Ishikawa (cell line): Measurements from ENCODE around the gene IL4R.

ENCODE experiments used
- CEBPB ChIP-seq: IDR thresholded peaks from 2 replicates; pipeline ENCODE4 v1.6.1; 2012
- CREB1 ChIP-seq: IDR thresholded peaks from 2 replicates; pipeline ENCODE4 v1.6.1; 2012; ENCODE audit warnings: low read depth
- EGR1 ChIP-seq: IDR thresholded peaks from 2 replicates; pipeline ENCODE4 v1.6.1; 2012
- EP300 ChIP-seq: IDR thresholded peaks from 2 replicates; pipeline ENCODE4 v1.6.1; 2012; ENCODE audit warnings: borderline replicate concordance
- FOXM1 ChIP-seq: IDR thresholded peaks from 2 replicates; pipeline ENCODE4 v1.6.1; 2012; ENCODE audit warnings: low read depth, borderline replicate concordance
- MAX ChIP-seq: IDR thresholded peaks from 2 replicates; pipeline ENCODE4 v1.6.1; 2012
- NFIC ChIP-seq: IDR thresholded peaks from 2 replicates; pipeline ENCODE4 v1.6.1; 2012
- RAD21 ChIP-seq: IDR thresholded peaks from 2 replicates; pipeline ENCODE4 v1.6.1; 2012; ENCODE audit warnings: low read depth
- REST ChIP-seq: IDR thresholded peaks from 2 replicates; pipeline ENCODE4 v1.6.1; 2012; ENCODE audit warnings: low read depth, mild to moderate bottlenecking
- TAF1 ChIP-seq: IDR thresholded peaks from 2 replicates; pipeline ENCODE4 v1.6.1; 2012; ENCODE audit warnings: low read depth, mild to moderate bottlenecking
- TCF12 ChIP-seq: IDR thresholded peaks from 2 replicates; pipeline ENCODE4 v1.6.1; 2012; ENCODE audit warnings: low read depth
- TEAD4 ChIP-seq: IDR thresholded peaks from 2 replicates; pipeline ENCODE4 v1.6.1; 2012
- YY1 ChIP-seq: IDR thresholded peaks from 2 replicates; pipeline ENCODE4 v1.6.1; 2012; ENCODE audit warnings: low read depth
- ZBTB7A ChIP-seq: IDR thresholded peaks from 2 replicates; pipeline ENCODE4 v1.6.1; 2012; ENCODE audit warnings: low read depth
- TF ChIP-seq, protein P1 (sequence below): IDR thresholded peaks from 2 replicates; pipeline ENCODE4 v1.6.1; 2012

Gene IL4R

GRCh38 chr16:27317738-27318391, 4.1 kb downstream of the IL4R start:
- TF ChIP-seq NFIC (no peak), YY1 (no peak), CREB1 (no peak), TEAD4 (no peak), TAF1 (no peak), REST (no peak), EP300 (no peak), RAD21 (no peak), EGR1 (no peak), FOXM1 (no peak)
- TF ChIP-seq, protein P1, sequence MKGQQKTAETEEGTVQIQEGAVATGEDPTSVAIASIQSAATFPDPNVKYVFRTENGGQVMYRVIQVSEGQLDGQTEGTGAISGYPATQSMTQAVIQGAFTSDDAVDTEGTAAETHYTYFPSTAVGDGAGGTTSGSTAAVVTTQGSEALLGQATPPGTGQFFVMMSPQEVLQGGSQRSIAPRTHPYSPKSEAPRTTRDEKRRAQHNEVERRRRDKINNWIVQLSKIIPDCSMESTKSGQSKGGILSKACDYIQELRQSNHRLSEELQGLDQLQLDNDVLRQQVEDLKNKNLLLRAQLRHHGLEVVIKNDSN: no peak

DNA sequence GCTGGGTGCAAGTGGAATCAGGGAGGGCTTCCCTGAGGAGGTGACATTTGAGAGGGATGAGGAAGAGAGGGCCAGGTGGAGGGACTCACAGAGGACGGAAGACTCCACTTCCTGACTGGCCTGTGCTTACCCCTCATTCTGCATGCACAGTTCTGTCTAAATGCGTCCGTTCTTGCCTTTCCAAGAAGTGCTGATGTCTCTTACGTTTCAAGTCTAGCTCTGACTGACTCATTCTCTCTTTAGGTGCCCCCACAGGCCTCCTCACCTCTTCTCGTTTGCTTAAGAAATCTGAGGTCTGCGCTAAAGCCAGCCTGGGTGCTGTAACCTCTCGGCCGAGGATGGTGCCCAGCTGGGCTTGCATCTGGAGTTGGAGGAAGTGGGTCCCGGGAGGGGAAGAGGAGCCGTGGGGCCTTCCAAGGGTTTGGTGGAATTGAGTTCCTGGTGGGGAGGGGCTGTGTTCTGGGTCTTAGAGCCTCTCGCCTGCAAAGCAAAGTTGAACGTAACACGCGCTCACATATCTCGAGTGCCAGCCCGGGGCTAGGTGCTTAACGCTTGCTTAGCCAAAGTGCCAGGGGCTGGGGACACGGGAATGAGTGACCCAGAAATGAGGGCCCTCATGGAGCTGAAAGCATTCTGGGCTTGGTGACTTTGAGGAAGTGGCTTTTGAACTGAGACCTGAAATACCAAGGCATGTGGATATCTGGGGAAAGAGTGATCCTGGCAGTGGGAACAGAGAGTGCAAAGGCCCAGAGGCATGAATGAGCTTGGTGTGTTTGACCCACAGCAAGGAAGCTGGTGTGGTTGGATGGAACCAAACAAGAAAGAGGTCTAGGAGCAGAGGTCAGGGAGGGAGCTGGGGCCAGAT, 4.8 kb downstream of the IL4R start:
- no peak for TF ChIP-seq MAX

- TF ChIP-seq TEAD4 (no peak), REST (no peak), EGR1 (no peak), ZBTB7A (no peak), EP300 (no peak), MAX (no peak)
Observed at GRCh38 chr16:27319257-27319965, 5.6 kb downstream of the IL4R start.

GRCh38 chr16:27320261-27321012, 6.7 kb downstream of the IL4R start:
- TF ChIP-seq ZBTB7A (no peak), RAD21 (no peak), MAX (no peak), EP300 (no peak), YY1 (no peak), CEBPB (no peak), CREB1 (no peak), TCF12 (no peak), TAF1 (no peak), NFIC (no peak), FOXM1 (no peak), TEAD4 (no peak), REST (no peak), EGR1 (no peak)
- TF ChIP-seq, protein P1: no peak
